Head of caudate nucleus (tissue), 42 donors: ENCODE data around the gene SPATA16.

Experiments
- DNase-seq, 42 donors: peaks; one replicate each; pipeline versions ENCODE4 v3.0.0 to v3.0.0-alpha.2; 2020 to 2021; ENCODE audit warnings: mixed read lengths in 7 of 42
- intact Hi-C: fragments of 100-400 bp; cut with DNase I; formaldehyde crosslinking; loops from one replicate; pipeline ENCODE4 v1.15.0; 2022

The SPATA16 gene

DNA sequence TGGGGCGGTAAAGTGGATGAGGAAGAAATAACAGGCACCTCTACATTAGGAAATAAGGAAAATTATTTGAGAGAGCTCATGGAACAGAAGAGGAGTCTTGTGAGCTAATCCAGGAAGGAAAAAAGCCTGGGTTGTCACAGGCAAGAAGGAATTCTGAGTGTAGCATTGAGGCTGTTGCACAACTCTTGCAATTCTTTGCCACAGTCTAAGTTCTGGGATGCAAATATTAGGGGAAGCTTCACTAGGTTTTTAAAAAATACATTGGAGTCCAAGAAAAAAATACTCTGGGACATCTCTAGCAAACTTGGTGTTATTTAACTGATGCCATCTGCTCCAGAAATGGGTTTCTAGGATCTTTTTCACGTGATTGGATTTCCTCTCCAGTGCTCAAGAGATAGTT, 122.3 kb downstream of the SPATA16 start:
- intact Hi-C loops, result no loop called here

DNA sequence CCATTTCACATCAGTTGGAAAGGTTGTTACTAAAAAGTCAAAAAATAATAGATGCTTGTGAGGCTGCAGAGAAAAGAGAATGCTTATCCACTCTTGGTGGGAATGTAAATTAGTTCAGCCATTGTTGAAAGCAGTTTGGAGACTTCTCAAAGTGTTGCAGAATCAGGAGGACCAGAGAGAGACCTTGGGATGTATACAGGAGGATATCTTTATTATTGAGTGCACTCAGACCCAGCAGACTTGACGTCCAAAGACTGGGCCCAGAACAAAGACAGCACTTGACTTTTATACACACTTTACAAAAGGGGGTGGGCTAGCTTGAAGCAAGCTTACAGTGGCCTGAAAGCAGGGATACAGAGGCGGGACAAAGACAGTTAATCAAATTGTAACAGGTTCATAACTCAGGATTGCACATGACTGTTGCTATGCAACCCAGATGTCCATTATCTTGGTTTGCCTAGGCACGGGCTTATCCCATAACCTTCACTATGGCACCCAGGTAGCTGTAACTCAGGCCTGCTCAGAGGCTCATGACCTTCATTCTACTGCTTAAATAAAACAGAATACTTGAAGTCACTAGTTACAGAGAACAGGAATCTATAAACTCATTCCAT, 127.7 kb downstream of the SPATA16 start:
- no peak for DNase-seq
- intact Hi-C loops, result no loop called here

More for the DNA sequence above, 122.3 kb downstream of the SPATA16 start:
- DNase-seq, result no peak

DNA sequence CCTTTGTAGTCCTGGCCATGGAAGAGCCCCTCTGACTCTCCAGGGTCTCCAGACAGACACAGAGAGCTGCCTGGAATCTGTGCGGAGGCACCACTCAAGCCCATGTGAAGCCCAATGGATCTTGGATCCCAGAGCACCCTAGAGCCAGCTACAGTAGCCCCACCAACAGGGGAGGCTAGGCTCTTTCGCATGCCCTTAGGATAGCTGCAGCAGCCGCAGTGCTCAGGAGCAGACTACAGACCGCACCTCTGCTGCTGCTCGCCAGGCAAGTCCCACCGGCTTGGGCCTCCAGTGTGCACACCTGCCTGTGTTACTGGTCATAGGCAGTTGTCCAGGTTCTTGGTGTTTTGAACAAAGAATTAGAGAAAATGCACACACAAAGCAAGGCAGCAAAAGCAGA, 131.6 kb downstream of the SPATA16 start:
- DNase-seq, result no peak

DNA sequence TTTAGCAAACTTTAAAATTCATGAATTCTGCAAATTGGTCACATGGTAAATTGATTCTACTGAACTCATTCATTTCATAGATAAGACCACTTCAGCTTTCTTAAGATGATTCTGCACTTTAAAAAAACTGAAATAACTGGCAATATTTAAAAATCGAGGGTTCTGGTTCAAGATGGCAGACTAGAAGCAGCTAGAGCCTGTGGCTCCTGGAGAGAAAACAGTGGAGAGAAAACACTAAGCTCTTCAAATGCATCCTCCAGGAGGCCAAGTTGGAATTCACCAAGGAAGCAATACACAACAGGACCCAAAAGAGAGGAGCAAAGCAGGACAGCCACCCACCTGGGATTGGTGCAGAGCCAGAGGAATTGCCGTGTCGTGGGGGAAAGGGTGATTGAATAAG, 132.1 kb downstream of the SPATA16 start:
- no peak for DNase-seq
- intact Hi-C loops, result no loop called here

More for the DNA sequence above, 131.6 kb downstream of the SPATA16 start:
- intact Hi-C loops, result no loop called here

DNA sequence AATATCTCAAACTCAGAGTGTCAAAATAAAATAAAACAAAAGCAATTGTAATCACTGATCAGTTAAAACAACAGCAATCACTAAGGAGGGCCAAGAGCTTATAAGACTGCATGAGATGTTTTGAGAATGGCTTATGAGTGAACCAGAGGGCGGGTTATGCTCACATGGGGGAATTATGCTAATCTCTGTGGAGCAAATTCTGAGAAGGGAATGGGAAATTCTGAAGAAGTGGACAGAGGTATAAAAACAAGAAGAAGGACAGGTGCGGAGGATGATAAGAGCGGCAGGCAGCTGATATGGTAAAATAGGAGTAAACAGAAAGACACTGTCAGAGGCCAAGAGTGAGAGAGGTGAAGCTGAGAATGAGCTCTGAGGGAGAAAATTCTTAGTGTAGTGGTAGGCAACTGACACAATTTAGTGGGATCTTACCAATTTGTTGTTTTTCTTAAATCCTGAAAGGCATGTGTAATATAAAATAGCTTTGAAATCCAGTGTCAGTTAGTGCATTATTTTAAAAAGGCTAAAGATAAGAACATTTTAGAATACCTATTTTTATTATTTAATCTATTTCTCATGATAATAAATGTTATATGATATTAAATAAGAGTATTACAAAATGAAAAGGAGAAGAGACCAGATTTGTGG, 133.8 kb downstream of the SPATA16 start:
- no peak for DNase-seq
- intact Hi-C loops, result no loop called here

DNA sequence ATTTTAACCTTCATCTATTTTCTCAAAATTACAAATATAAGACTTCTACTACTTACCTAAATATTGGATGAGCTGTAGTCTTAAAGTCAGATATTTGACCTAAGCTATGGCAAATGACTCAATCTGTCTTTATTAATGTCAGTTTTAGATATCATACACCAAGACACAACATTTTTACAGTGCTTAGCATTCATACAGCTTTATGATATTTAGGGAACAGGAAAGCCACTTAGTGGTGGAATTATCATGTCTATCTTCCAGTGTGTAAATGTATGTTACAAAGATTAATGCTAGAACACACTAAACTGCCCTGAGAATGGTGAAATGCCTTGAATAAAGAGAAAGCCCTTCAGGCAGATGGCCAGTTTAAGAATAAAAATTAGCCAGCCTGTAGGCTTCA, 135.0 kb downstream of the SPATA16 start:
- intact Hi-C loops, result no loop called here
- no peak for DNase-seq

DNA sequence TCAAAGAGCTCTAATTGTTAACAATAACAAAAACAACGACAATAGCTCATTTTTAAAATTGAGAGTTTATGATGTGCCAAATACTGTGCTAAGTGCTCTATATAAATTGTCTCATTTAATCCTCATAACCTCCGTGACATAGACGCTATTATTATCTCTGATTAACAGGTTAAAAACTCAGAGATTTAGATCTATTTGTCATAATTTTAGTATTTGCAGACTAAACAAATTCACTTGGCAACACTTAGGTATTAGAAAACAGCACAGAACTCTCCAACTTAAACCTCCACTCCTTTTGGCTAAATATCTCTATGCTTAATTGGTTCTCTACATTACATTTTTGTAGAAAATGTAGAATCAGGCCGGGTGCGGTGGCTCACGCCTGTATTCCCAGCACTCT, 136.4 kb downstream of the SPATA16 start:
- DNase-seq, result no peak
- intact Hi-C loops, result no loop called here

DNA sequence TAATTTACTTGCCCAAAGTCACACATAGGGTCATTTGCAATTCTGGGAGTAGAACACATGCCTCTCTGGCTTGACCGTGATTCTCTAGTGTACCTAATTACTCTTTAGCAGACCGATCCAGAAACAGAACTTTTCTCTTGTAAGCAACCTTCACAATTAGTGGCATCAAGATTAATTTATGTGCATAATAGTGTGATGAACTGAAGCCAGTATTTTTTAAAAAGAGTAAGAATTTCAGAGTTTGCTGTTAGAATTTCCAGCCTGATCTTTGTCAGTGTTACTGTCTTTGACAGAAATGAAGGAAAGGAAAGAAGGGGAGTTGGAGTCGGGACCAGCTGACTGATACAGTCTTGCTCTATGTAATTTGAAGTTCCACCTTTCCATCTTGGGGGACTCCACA, 137.1 kb downstream of the SPATA16 start:
- DNase-seq, result no peak
- intact Hi-C loops, result no loop called here

DNA sequence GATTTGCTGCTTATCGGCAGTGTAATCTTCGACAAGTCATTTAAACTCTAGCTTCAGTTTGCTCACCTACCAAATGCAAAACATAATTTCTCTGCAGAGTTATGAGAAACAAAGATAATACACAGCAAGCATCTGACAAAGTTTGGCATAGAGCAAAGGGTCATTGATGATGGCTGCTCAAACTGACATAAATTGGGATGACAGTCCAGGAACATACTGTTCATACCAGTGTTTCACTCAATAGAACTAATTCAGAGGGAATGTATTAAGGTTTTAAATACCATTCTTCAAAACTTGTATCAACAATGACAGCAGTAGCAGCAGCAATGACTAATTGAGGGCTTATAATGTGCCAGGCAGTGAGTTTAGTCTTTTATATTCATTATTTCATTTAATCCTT, 137.6 kb downstream of the SPATA16 start:
- intact Hi-C loops, result no loop called here
- DNase-seq, result no peak

DNA sequence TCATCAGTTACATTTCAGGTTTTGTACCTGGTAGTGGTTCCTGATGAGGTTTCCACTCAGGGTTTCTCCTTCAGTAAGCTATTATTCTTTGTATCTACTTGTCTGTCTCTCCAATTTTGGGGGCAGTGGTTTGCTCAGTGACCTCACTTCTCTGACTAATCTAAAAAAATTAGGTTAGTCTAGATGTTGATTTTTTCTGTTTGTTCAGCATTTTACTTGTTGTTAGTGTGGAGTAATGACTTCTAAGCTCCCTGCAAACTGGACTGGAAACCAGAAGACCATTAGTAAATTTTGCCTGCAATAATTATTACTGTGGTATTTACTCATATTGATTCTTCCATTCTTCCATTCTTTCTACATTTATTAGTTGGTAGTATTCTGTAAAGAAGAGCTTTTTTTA, 139.4 kb downstream of the SPATA16 start:
- intact Hi-C loops, result no loop called here
- no peak for DNase-seq

DNA sequence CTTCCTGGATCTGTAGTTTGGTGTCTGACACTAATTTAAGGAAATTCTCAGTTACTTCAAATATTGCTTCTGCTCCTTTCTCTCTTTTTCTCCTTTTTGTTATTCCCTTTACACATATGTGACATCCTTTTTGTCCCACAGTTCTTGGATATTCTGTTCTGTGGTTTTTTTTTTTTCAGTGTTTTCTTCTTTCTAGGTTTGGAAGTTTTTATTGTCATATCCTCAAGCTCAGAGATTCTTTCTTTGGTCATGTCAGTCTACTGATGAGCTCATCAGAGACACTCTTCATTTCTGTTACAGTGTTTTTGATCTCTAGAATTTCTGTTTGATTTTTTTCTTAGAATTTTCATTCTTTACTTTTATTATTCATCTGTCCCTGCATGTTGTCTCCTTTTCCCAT, 140.5 kb downstream of the SPATA16 start:
- intact Hi-C loops, result no loop called here
- no peak for DNase-seq

DNA sequence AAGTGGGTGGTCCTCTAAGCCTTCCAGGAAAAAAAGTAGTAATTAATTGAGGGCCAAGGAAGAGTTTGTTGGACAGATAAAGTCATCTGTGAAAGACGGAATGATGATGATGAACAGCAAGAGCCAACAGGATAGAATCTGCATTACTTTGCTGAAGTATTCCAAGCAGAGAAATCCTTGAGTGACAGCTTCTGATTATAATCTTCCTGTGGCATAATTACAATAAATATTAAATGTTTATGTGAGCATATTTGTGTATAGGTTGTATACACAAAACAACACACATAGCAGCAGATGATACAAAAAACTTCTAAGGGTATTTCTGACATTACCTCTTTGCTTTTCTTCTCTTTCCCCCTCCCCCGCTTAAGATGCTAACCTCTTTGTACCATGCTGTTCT, 147.6 kb downstream of the SPATA16 start:
- DNase-seq, result no peak
- intact Hi-C loops, result no loop called here

DNA sequence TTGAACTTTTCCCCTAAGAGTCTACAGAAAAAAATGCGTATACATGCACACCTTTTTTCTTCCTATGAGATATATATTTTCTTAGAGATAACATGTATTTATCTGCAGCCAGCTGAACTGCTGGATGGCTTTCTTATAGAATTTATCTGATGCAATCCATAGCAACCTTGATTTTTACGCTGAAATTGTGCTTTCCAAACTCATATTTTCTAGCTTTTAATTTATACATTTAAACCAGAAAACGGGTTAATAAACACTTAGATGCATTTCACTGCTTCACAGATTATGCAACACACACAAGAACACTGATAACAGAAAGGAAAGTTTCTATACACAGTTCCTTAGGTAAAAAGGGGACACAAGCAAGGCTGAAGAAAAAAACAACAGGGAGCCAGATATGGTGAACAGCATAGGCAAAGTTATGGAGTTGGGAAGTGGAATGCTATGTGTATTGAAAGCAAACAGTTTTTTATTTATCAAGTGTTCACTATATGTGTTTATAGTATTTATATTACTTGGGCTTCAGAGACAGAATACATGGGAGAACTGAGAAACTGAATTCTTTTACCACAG, 149.5 kb downstream of the SPATA16 start:
- no peak for DNase-seq
- intact Hi-C loops, result no loop called here

DNA sequence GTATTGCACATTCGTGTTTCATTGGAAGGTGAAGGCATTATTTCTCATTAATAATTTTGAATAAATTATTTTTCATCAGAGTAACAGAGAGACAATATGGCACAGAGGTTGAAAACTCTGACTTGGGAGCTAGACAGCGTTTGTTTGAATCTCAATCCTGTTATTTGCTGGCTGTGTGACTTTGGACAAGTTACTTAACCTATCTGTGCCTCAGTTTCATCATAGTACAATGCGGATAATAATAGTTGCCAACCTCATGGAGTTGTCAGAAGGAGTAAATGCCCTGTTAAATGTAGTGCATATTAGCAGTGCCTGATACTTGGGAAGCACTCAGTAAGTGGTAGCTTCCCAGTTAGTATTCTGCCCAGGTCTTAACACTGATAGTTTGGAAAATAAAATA, 151.7 kb downstream of the SPATA16 start:
- intact Hi-C loops, result no loop called here
- DNase-seq, result no peak

DNA sequence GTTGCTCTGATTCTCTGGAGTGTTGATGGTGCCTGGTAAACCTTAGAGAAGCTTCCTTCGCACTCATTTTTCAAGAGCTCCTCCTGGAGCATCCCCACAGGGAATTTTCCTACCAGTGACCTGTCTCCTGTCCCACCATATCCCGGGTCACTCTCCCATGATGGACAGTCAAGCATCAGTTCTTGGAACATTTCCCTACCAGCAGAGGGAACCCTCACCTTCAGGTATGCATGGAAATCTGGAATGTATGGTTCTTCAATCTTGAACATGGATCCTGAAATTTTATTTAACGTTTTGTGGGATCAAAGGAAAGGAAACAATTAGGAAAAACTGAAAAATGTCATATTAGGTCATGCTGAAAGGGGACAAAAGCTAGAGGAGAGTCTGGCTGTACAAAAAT, 153.8 kb downstream of the SPATA16 start:
- intact Hi-C loops, result no loop called here
- DNase-seq, result peak in 4 of 42 donors; percentile 1 to 17 (median 6)

DNA sequence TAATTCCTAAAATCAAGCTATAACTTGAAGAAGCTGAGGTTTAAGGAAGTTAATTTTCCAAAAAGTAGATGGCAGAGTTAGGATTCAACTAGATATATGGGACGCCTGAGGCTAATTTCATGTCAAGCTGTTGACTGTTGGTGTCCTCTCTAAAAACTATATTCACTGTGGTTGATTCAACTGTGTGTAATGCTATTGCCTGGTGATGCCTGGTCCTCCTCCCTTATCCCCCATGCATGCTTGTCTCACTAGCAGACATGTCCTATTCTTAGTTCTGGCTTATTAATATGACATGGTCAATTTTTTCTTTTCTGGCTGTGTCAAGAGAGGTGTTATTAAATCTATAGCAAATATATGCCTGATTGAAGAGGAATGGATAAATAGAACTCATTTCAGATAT, 156.1 kb downstream of the SPATA16 start:
- DNase-seq, result no peak
- intact Hi-C loops, result no loop called here

DNA sequence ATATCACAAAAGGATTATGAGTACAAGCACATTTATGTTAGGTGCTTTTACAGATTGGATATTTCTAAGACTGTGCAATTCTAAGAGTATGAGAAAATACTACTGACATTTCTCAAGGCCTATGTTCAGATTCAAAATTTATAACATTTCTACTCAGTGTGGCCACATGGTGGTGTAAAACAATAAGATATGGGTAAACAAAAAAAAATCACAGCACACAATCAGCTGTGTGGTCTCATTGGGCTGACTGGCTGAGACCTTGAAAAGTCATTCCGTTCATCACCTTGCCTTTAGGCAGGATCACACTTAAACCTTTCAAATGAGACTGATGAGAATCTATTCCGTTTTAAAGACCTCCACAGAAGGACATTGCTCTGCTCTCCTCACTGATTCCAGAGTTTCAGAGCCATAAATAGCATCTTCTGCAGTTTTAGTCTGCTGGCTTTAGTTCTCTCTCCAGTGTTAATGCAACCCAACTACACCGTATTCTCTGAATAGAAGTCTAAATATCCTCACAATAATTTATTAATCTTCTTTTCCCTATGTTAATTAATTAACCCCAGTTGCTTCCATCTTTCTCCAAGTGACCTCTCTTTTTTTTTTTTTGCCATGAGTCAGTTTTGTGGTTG, 158.2 kb downstream of the SPATA16 start:
- intact Hi-C loops, result no loop called here
- peak in 1 of 42 donors; percentile 3 for DNase-seq

DNA sequence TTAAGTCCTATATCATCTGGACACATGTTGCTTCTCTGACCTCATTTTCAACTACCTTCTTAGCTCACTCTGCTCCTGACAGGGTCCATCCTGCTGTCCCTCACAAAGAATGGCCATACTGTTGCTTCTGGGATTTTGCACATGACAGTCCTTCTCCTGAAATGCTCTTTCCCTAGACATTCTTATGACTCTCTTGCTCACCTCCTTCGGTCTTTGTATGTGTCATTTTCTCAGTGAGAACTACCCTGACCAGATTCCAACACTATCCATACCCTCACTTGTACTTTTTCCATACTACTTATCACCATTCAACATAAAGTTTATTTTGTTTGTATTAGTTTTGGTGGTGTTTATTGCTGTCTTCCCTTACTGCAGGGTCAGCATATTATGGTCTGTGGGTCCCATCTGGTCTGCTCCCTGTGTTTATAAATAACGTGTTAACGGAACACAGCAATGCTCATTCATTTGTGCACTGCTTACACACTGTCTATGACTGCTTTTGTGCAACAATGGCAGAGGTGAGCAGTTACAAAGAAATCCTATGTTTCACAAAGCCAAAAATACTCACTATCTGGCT, 159.5 kb downstream of the SPATA16 start:
- no peak for DNase-seq
- intact Hi-C loops, result no loop called here

DNA sequence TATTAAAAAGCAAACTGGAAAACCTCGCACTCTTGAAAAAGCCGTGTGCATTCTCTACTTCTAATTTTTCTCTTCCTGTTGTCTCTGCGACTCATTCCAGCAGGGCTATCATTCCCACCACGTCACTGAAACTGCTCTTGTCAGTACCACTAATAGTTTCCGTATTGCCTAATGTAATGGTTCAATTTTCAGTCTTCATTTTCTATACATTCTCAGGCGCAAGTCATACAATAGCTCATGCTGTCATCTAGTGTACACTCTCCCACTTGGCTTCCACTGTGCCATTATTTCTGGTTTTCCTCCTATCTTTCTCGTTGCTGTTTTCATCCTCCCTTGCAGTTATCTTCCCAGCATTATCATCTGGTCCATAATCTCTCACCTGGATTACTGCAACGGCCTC, 160.2 kb downstream of the SPATA16 start:
- DNase-seq, result no peak
- intact Hi-C loops, result no loop called here

DNA sequence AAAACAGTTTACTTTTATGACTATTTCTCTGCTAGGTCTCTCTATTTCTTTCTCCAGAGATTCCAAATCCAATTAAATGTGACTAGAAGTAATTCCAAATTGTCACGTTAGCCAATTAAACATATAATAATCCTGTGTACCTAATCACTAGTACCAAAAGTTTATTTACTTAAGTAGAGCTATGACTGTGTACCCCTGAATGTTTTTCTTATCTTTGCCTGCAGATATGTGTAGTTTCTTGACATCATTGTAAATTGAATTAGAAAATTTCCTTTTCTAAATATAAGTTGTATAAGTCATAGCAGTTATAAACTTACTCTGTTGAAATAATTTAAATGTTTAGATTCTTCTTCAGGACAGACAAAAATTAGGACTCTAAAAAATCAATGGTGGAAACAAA, 163.3 kb downstream of the SPATA16 start:
- intact Hi-C loops, result no loop called here
- DNase-seq, result no peak
